Astrocyte (in vitro differentiated cells and primary cell): ENCODE measurements around the gene CDKAL1. TPM values are rescaled to one million over a fixed set of nuclear protein-coding genes. Genes with fewer than 3 reads are reported as not detected.

Experiments used
- DNase-seq: peaks from one replicate; pipeline ENCODE4 v3.0.0-alpha.2; 2010; ENCODE audit warnings: low read depth
- FAIRE-seq: peaks from 2 replicates; lab custom pipeline; 2011; peaks lifted over from hg19 to GRCh38; lab: Jason Lieb, UNC
- H2AFZ ChIP-seq: 2 replicates; pipeline ENCODE4 v1.6.0; 2012; ENCODE audit warnings: low read depth, low read length, inconsistent platforms
- H3K27ac ChIP-seq: 2 replicates; pipeline ENCODE4 v1.5.1; 2011; ENCODE audit warnings: low read depth, low read length, inconsistent platforms
- H3K27me3 ChIP-seq: 2 replicates; pipeline ENCODE4 v1.6.0; 2011; ENCODE audit warnings: low read length, inconsistent platforms; ENCODE audit not compliant: insufficient read depth
- H3K36me3 ChIP-seq: 2 replicates; pipeline ENCODE4 v1.5.1; 2011; ENCODE audit warnings: low read length, inconsistent platforms; ENCODE audit not compliant: insufficient read depth
- H3K4me1 ChIP-seq: 2 replicates; pipeline ENCODE4 v1.5.1; 2011; ENCODE audit warnings: low read length, inconsistent platforms; ENCODE audit not compliant: insufficient read depth
- H3K4me2 ChIP-seq: 2 replicates; pipeline ENCODE4 v1.6.0; 2012; ENCODE audit warnings: low read length, inconsistent platforms
- H3K4me3 ChIP-seq: 2 replicates; pipeline ENCODE4 v1.5.1; 2011; ENCODE audit warnings: low read depth, mild to moderate bottlenecking, low read length, inconsistent platforms; ENCODE audit not compliant: insufficient read depth
- H3K79me2 ChIP-seq: 2 replicates; pipeline ENCODE4 v1.6.0; 2012; ENCODE audit warnings: mild to moderate bottlenecking, low read length, inconsistent platforms; ENCODE audit not compliant: insufficient read depth
- H3K9ac ChIP-seq: 2 replicates; pipeline ENCODE4 v1.6.0; 2012; ENCODE audit warnings: mild to moderate bottlenecking, low read length, inconsistent platforms
- H3K9me3 ChIP-seq: 2 replicates; pipeline ENCODE4 v1.5.1; 2012; ENCODE audit warnings: low read depth, mild to moderate bottlenecking, low read length, inconsistent platforms; ENCODE audit not compliant: insufficient read depth
- H4K20me1 ChIP-seq: 2 replicates; pipeline ENCODE4 v1.6.0; 2012; ENCODE audit warnings: low read length, inconsistent platforms; ENCODE audit not compliant: insufficient read depth
- H3K27ac Mint-ChIP-seq: one replicate; pipeline ENCODE4 v1.8.0; 2021; ENCODE audit warnings: mild to moderate bottlenecking, mixed read lengths; ENCODE audit not compliant: unreplicated experiment
- H3K27me3 Mint-ChIP-seq: one replicate; pipeline ENCODE4 v1.8.0; 2021; ENCODE audit warnings: low read depth, mixed read lengths; ENCODE audit not compliant: unreplicated experiment
- H3K36me3 Mint-ChIP-seq: one replicate; pipeline ENCODE4 v1.8.0; 2021; ENCODE audit warnings: low read depth, mixed read lengths; ENCODE audit not compliant: unreplicated experiment
- H3K4me1 Mint-ChIP-seq: one replicate; pipeline ENCODE4 v1.8.0; 2021; ENCODE audit warnings: low read depth, mixed read lengths; ENCODE audit not compliant: unreplicated experiment
- H3K4me3 Mint-ChIP-seq: one replicate; pipeline ENCODE4 v1.8.0; 2021; ENCODE audit warnings: mild to moderate bottlenecking, moderate library complexity, mixed read lengths; ENCODE audit not compliant: unreplicated experiment
- H3K9me3 Mint-ChIP-seq: one replicate; pipeline ENCODE4 v1.8.0; 2021; ENCODE audit warnings: mild to moderate bottlenecking, mixed read lengths; ENCODE audit not compliant: unreplicated experiment
- CTCF ChIP-seq: IDR thresholded peaks from 2 replicates; pipeline ENCODE4 v1.5.1; 2011; ENCODE audit warnings: low read depth, mild to moderate bottlenecking, inconsistent platforms, low read length, moderate library complexity; ENCODE audit not compliant: insufficient read depth
- EZH2 ChIP-seq: IDR thresholded peaks from 2 replicates; pipeline ENCODE4 v1.6.1; 2012; ENCODE audit warnings: mild to moderate bottlenecking, low read length, inconsistent platforms; ENCODE audit not compliant: insufficient read depth
- total RNA-seq: library from RNA; stranded (reverse); gene quantifications from 2 replicates; pipeline ENCODE4 v1.2.1, GENCODE V29; 2021

CDKAL1 gene
- total RNA-seq, 1 donor from 2014 or later = 13.7 TPM

- Histone ChIP-seq H3K9me3 (no peaks in the 10 kb centered on the region), H3K27ac (no peak overlapping the region), H3K4me2 (no peak overlapping the region), H4K20me1 (no peaks in the 10 kb centered on the region), H2AFZ (no peak overlapping the region), H3K27me3 (no peaks in the 10 kb centered on the region), H3K36me3 (no peaks in the 10 kb centered on the region), H3K4me1 (peaks cover 32% of the 10 kb centered on the region), H3K79me2 (no peaks in the 10 kb centered on the region), H3K9ac (no peak overlapping the region), H3K4me3 (no peak overlapping the region)
- DNase-seq = no peak
- TF ChIP-seq EZH2 (no peak), CTCF (no peak)
- Mint-ChIP-seq H3K9me3 (no peaks in the 10 kb centered on the region), H3K27ac (no peak overlapping the region), H3K27me3 (no peaks in the 10 kb centered on the region), H3K4me3 (no peak overlapping the region), H3K36me3 (no peaks in the 10 kb centered on the region), H3K4me1 (peaks cover 28% of the 10 kb centered on the region)
- FAIRE-seq = no peak
These were observed 339.4 kb downstream of the CDKAL1 start for GRCh38 chr6:20873425-20874190.

- Histone ChIP-seq H3K27ac (peak overlapping the region; percentile 87), H2AFZ (no peak overlapping the region), H3K9me3 (no peaks in the 10 kb centered on the region), H3K4me3 (no peak overlapping the region), H3K79me2 (no peaks in the 10 kb centered on the region), H3K36me3 (no peaks in the 10 kb centered on the region), H3K4me2 (peak overlapping the region; percentile 74), H3K9ac (no peak overlapping the region), H4K20me1 (no peaks in the 10 kb centered on the region), H3K4me1 (peaks cover 32% of the 10 kb centered on the region), H3K27me3 (no peaks in the 10 kb centered on the region)
- H3K4me1 Mint-ChIP-seq = peaks cover 35% of the 10 kb centered on the region
- FAIRE-seq = no peak
- TF ChIP-seq EZH2 (no peak), CTCF (peak; percentile 46)
- no peaks in the 10 kb centered on the region for H3K27me3 Mint-ChIP-seq
- H3K4me3 Mint-ChIP-seq = peak overlapping the region; percentile 35
- no peaks in the 10 kb centered on the region for H3K36me3 Mint-ChIP-seq
- DNase-seq = peak; percentile 30
- H3K9me3 Mint-ChIP-seq = no peaks in the 10 kb centered on the region
- H3K27ac Mint-ChIP-seq = no peak overlapping the region
These were observed 341.2 kb downstream of the CDKAL1 start for GRCh38 chr6:20875369-20875963.

GRCh38 chr6:20876036-20876435 is 341.8 kb downstream of the CDKAL1 start:
- no peak for TF ChIP-seq CTCF
- TF ChIP-seq EZH2 = no peak
- H3K36me3 Mint-ChIP-seq = no peaks in the 10 kb centered on the region
- H3K79me2 ChIP-seq = no peaks in the 10 kb centered on the region
- no peaks in the 10 kb centered on the region for H3K9me3 Mint-ChIP-seq
- DNase-seq (peak; percentile 79), FAIRE-seq (peak; percentile 32)
- H3K27ac ChIP-seq = peak overlapping the region; percentile 87
- peaks cover 35% of the 10 kb centered on the region for H3K4me1 Mint-ChIP-seq
- H3K4me3 ChIP-seq = peak overlapping the region; percentile 9
- H4K20me1 ChIP-seq = no peaks in the 10 kb centered on the region
- H2AFZ ChIP-seq = no peak overlapping the region
- peaks cover 32% of the 10 kb centered on the region for H3K4me1 ChIP-seq
- peak overlapping the region; percentile 74 for H3K4me2 ChIP-seq
- peak overlapping the region; percentile 55 for H3K27ac Mint-ChIP-seq
- H3K36me3 ChIP-seq = no peaks in the 10 kb centered on the region
- no peaks in the 10 kb centered on the region for H3K27me3 ChIP-seq
- peak overlapping the region; percentile 55 for H3K9ac ChIP-seq
- no peak overlapping the region for H3K4me3 Mint-ChIP-seq
- no peaks in the 10 kb centered on the region for H3K9me3 ChIP-seq
- H3K27me3 Mint-ChIP-seq = no peaks in the 10 kb centered on the region
